Adipose tissue (tissue), 3 donors: Measurements from ENCODE around the gene SSX2IP. TPM values are rescaled to one million over a fixed set of nuclear protein-coding genes. Genes with fewer than 3 reads are reported as not detected.
"Not testable (repeated sequence)": the region's sequence is repeated elsewhere in the genome, so short reads cannot be mapped to it uniquely, and the experiment has no call there.

Source experiments
- H3K27ac ChIP-seq: one replicate; pipeline ENCODE4 v1.5.1; 2013; ENCODE audit warnings: low read depth, low read length
- WGBS, 3 donors: extraction: QIAGEN DNeasy Blood & Tissue Kit; methylation state at CpG; one replicate each; pipeline ENCODE4 v1.1.7; 2013; 5-methylcytosine and 5-hydroxymethylcytosine counted together
- polyA plus RNA-seq, 3 donors: library from polyadenylated mRNA; stranded (reverse); fragments of 200-250 nt; gene quantifications; one replicate each; pipeline ENCODE4 v1.2.3, GENCODE V29; 2013
- donor health status: healthy with polysubstance abuse.
- donor health status: Bipolar disorder and iron deficiency.
- donor health status: healthy.

The SSX2IP gene
- polyA plus RNA-seq, 3 donors: 0.85 to 1.3 (median 1.2) TPM

GRCh38 chr1:84598846-84599741, 91.2 kb downstream of the SSX2IP start:
- 44 to 63% (median 53%) methylated on average over 5 of the region's 5 CpGs for WGBS, 3 donors
- no peak overlapping the region for H3K27ac ChIP-seq

GRCh38 chr1:84598418-84598817, 91.8 kb downstream of the SSX2IP start:
- 71 to 81% (median 72%) methylated on average over 3 of the region's 3 CpGs for WGBS, 3 donors
- H3K27ac ChIP-seq: no peak overlapping the region

DNA sequence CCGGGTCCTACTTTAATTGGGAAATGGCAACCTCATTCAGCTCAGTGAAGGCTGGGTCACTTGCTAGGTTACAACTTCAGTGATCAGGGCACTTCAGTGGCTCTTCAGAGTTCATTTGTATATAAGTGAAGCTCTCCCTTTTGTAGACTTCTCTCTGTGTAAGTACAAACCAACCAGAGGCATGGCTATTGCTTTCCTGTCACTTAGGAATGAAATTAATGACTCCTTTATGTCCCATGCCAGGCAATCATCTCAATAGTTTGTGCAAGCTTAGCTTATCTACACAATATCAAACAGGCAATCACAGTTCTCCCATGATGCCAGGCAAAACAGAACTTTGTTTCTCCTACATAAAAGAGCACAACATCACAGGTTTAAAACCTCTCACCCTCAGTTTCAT, 93.2 kb downstream of the SSX2IP start:
- H3K27ac ChIP-seq: no peak overlapping the region
- WGBS, 3 donors: 77 to 95% (median 94%) methylated on average over 1 of the region's 1 CpG

DNA sequence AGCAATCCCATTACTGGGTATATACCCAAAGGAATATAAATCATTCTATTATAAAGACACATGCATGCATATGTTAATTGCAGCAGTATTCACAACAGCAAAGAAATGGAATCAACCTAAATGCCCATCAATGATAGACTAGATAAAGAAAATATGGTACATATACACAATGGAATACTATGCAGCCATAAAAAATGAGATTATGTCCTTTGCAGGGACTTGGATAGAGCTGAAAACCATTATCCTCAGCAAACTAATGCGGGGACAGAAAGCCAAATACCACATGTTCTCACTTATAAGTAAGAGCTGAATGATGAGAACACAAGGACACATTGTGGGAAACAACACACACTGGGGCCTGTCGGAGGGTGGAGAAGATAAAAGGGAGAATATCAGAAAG, 95.3 kb downstream of the SSX2IP start:
- not testable (repeated sequence) for H3K27ac ChIP-seq
- WGBS, 3 donors: 59 to 95% (median 91%) methylated on average over 2 of the region's 2 CpGs

Other genes with a start within 250 kb of the SSX2IP start
- 10 to 100 TPM; 18.0 to 27.6 (median 27.1) TPM for gene RPF1, start 211.2 kb downstream of the SSX2IP start, polyA plus RNA-seq
- under 1 TPM in 2 of 3 donors, not detected in 1; 0.18 to 0.28 TPM for gene SPATA1, start 184.1 kb downstream of the SSX2IP start, polyA plus RNA-seq
- 100 to 1,000 TPM in 2 of 3 donors, 10 to 100 TPM in 1; 73.4 to 170 (median 136) TPM for gene GNG5, start 183.9 kb downstream of the SSX2IP start, polyA plus RNA-seq
- gene CTBS, start 116.0 kb downstream of the SSX2IP start, polyA plus RNA-seq: 10 to 100 TPM in 2 of 3 donors, 1 to 10 TPM in 1; 8.2 to 12.7 (median 12.1) TPM
- 1 to 10 TPM in 1 of 3 donors, under 1 TPM in 2; 0.03 to 6.0 (median 0.11) TPM for gene LPAR3, start 202.7 kb upstream of the SSX2IP start, polyA plus RNA-seq